Activated naive CD8-positive, alpha-beta T cell treated with anti-CD3 and anti-CD28 coated beads, Interleukin-2, amount 50 U/mL, for 24 hours (primary cell): Measurements from ENCODE around the gene PRADC1.
"Not testable (repeated sequence)": the region's sequence is repeated elsewhere in the genome, so short reads cannot be mapped to it uniquely, and the experiment has no call there.

Source experiments
- ATAC-seq: fragments of 150-1000 bp; cut with Tn5 transposase; one replicate; pipeline ENCODE4 v1.10.0; 2021
- DNase-seq: peaks from one replicate; pipeline ENCODE4 v3.0.0; 2021
- H3K27ac Mint-ChIP-seq: one replicate; pipeline ENCODE4 v1.8.0; 2021; ENCODE audit warnings: mild to moderate bottlenecking, mixed read lengths
- H3K27me3 Mint-ChIP-seq: one replicate; pipeline ENCODE4 v1.8.0; 2021; ENCODE audit warnings: mixed read lengths
- H3K36me3 Mint-ChIP-seq: one replicate; pipeline ENCODE4 v1.8.0; 2021; ENCODE audit warnings: low read depth, mixed read lengths
- H3K4me1 Mint-ChIP-seq: one replicate; pipeline ENCODE4 v1.8.0; 2021; ENCODE audit warnings: mixed read lengths
- H3K4me3 Mint-ChIP-seq: one replicate; pipeline ENCODE4 v1.8.0; 2021; ENCODE audit warnings: mild to moderate bottlenecking, moderate library complexity, mixed read lengths
- H3K9me3 Mint-ChIP-seq: one replicate; pipeline ENCODE4 v1.8.0; 2021; ENCODE audit warnings: mixed read lengths

PRADC1 gene

DNA sequence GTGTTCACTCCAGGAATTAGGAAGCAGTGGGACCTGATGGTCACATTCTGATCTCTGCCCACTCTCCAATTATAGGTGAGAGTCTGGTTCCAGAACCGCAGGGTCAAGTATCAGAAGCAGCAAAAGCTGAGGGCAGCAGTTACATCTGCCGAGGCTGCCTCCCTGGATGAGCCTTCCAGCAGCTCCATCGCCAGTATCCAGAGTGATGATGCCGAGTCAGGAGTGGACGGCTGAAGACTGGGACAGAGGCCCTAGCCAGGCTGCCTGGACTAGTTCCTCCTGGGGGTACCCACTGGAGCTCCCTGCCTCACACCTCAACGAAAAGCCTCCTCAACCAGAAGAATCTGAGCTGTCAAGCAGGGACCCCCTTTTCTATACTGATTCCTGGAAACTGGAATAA, 22.3 kb downstream of the PRADC1 start:
- DNase-seq (no peak), ATAC-seq (no peak)
- no peak overlapping the region for H3K27ac Mint-ChIP-seq
- no peaks in the 10 kb centered on the region for H3K9me3 Mint-ChIP-seq
- H3K36me3 Mint-ChIP-seq, result no peaks in the 10 kb centered on the region
- peaks cover 11% of the 10 kb centered on the region for H3K27me3 Mint-ChIP-seq
- peaks cover 30% of the 10 kb centered on the region for H3K4me1 Mint-ChIP-seq
- no peak overlapping the region for H3K4me3 Mint-ChIP-seq

DNA sequence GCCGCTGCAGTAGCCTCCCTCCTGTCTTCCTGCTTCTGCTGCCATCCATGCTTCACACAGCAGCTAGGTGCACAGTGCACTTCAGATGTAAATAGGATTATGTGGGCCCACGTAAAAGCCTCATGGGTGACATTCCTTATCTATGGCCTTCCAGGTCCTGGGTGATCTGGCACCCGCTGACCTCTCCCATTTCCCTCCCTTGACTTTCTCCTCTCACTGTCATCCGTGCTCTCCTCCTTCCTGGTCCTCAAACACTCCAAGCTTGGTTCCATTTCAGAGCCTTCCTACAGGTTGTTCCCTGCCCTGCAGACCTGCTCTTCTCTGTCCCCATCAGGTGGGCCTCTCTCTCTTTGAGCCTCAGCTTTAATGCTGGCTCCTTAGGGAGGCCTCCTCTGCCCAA, 23.0 kb downstream of the PRADC1 start:
- H3K9me3 Mint-ChIP-seq, result no peaks in the 10 kb centered on the region
- peaks cover 23% of the 10 kb centered on the region for H3K4me1 Mint-ChIP-seq
- H3K36me3 Mint-ChIP-seq, result no peaks in the 10 kb centered on the region
- DNase-seq (no peak), ATAC-seq (no peak)
- no peak overlapping the region for H3K27ac Mint-ChIP-seq
- H3K4me3 Mint-ChIP-seq, result no peak overlapping the region
- H3K27me3 Mint-ChIP-seq, result peaks cover 16% of the 10 kb centered on the region

DNA sequence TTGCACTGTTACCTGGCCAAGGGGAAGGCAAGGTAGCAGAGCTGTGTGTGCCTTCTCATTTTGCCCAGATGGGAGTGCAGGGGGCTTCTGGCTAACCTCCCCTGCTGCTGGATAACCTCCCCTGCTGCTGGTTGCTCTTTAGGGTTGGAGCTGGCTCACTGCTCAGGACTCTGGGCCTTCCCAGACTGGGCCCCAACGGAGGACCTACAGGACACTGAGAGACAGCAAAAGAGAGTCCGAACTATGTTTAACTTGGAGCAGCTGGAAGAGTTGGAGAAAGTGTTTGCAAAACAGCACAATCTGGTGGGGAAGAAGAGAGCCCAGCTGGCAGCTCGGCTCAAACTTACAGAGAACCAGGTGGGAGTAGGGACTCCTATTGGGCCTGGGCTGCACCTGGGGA, 24.8 kb downstream of the PRADC1 start:
- Mint-ChIP-seq H3K27me3 (peaks cover 29% of the 10 kb centered on the region), H3K27ac (no peak overlapping the region), H3K4me1 (peaks cover 10% of the 10 kb centered on the region), H3K4me3 (no peak overlapping the region), H3K9me3 (no peaks in the 10 kb centered on the region), H3K36me3 (no peaks in the 10 kb centered on the region)
- ATAC-seq, result no peak
- DNase-seq, result no peak

DNA sequence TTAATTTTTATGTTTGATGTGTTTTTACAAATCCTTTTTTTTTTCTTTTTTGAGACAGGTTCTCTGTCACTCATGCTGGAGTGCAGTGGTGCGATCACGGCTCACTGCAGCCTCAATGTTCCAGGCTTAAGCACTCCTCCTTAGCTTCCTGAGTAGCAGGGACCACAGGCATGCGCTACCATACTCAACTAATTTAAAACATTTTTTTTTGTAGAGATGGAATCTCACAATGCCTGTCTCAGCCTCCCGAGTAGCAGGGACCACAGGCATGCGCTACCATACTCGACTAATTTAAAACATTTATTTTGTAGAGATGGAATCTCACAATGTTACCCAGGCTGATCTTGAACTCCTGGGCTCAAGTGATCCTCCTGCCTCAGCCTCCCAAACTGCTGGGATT, 27.4 kb downstream of the PRADC1 start:
- Mint-ChIP-seq H3K36me3 (no peaks in the 10 kb centered on the region), H3K4me1 (peaks cover 5% of the 10 kb centered on the region), H3K27me3 (peaks cover 46% of the 10 kb centered on the region), H3K4me3 (no peak overlapping the region), H3K9me3 (no peaks in the 10 kb centered on the region), H3K27ac (no peak overlapping the region)
- ATAC-seq (no peak), DNase-seq (no peak)

DNA sequence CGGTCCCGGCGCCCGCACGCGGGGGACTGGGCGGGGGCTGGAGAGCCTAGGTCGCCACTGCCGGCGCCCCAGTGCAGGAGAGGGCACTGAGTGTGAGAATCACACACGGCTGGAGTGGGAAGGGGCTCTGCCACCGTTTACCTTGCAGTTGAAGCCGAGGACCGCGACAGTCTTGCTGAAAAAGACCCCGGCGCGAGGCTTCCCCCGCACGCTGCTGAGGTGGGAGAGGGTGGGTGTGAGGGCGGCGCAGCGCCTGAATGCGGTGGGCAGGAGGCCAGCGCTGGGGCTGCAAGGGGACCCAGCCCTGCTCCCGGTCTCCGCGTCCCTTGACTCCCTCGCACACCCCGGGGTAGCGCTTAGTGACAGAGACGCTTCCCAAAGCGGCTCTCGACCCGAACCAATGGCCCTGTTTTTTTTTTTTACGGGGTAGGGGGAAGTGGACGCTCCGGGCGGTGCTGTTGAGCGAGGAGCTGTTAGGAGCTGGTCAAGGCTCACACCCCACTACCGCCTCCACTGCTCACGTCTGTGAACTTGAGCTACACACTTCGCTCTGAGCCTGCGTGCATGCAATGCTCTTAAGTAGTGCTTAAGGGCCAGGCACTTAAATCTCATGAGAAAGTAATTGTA, 29.9 kb downstream of the PRADC1 start:
- peaks cover 5% of the 10 kb centered on the region for H3K4me1 Mint-ChIP-seq
- H3K27ac Mint-ChIP-seq, result no peak overlapping the region
- no peaks in the 10 kb centered on the region for H3K36me3 Mint-ChIP-seq
- ATAC-seq (no peak), DNase-seq (no peak)
- H3K9me3 Mint-ChIP-seq, result no peaks in the 10 kb centered on the region
- peaks cover 55% of the 10 kb centered on the region for H3K27me3 Mint-ChIP-seq
- H3K4me3 Mint-ChIP-seq, result no peak overlapping the region

DNA sequence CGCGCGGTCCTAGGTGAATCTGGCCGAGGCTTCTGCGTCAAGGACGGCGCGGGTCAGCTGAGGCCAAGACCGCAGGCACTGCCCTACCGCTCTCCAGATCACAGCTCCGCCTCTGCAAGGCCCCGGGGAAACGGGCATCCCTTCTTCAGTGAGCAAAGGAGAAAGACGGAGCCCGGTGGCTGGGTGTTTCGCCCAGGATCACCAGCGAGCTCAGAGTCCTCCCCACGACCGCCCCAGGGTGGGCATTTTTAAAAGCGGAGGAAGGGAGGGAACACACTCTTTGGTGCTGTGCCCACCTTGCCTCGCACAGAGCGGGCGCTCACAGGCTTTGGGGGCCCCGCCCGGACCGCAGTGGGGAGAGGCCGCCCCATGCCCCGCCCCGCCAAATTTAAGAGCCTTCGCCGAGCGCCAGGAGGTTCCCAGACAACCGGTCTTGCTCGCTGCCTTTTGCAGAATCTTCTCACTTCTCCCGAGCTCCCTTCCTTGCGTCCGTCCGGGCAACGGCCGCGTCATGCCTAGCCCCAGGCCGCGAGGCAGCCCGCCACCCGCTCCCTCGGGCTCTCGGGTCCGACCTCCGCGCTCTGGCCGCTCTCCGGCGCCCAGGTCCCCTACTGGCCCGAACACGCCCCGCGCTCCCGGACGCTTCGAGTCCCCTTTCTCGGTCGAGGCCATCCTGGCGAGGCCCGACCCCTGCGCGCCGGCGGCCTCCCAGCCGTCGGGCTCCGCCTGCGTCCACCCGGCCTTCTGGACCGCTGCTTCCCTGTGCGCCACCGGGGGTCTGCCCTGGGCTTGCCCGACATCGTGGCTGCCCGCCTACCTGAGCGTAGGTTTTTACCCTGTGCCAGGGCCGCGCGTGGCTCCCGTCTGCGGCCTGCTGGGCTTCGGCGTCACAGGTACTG, 30.6 kb downstream of the PRADC1 start, which contains the start of gene NOTO:
TSS of gene NOTO (plus strand) at position 419 of the 899 bp plus-strand sequence. CDS start at position 512, 93 bp downstream.
- no peak within 1 kb of the TSS for H3K27ac Mint-ChIP-seq
- peaks cover 57% of the 10 kb centered on the region for H3K27me3 Mint-ChIP-seq
- peaks cover 5% of the 10 kb centered on the region for H3K4me1 Mint-ChIP-seq

DNA sequence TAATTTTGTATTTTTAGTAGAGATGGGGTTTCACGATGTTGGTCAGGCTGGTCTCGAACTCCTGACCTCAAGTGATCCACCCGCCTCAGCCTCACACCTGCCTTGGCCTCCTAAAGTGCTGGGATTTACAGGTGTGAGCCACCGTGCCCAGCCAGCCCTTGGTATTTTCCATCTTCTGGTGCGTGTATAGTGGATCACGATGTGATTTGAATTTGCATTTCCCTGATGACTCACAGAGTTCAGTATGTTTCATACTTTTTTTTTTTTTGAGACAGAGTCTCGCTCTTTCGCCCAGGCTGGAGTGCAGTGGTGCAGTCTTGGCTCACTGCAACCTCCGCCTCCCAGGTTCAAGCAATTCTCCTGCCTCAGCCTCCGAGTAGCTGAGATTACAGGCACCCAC, 32.8 kb downstream of the PRADC1 start:
- H3K27ac Mint-ChIP-seq, DNase-seq, H3K9me3 Mint-ChIP-seq, H3K4me3 Mint-ChIP-seq, H3K4me1 Mint-ChIP-seq, H3K36me3 Mint-ChIP-seq: not testable (repeated sequence)
- peaks cover 55% of the 10 kb centered on the region for H3K27me3 Mint-ChIP-seq
- ATAC-seq, result peak; percentile 35

More for the DNA sequence above, 30.6 kb downstream of the PRADC1 start, which contains the start of gene NOTO:
- H3K9me3 Mint-ChIP-seq, result no peaks in the 10 kb centered on the region
- DNase-seq (no peak), ATAC-seq (peak; percentile 37)
- H3K36me3 Mint-ChIP-seq, result no peaks in the 10 kb centered on the region
- H3K4me3 Mint-ChIP-seq, result no peak within 1 kb of the TSS

DNA sequence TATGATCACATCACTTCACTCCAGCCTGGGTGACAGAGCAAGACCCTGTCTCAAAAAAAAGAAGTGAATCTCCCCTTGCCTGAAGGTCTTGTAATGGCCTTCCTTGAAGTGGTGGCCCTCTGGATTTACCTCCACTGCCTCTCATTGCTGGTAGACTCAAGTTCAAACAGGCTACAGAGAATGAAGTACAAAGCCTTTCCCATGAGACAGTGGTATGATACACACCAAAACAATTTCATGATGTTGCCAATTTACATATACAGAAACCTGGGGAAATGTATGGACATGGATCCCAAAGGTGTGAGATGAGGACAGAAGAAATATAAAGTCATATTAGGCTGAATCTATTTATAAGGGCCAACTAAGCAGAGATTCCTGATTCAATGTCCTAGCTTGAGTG, 35.5 kb downstream of the PRADC1 start:
- ATAC-seq (no peak), DNase-seq (no peak)
- peaks cover 36% of the 10 kb centered on the region for H3K27me3 Mint-ChIP-seq
- H3K4me3 Mint-ChIP-seq, result no peak overlapping the region
- no peak overlapping the region for H3K27ac Mint-ChIP-seq
- H3K4me1 Mint-ChIP-seq, result peaks cover 5% of the 10 kb centered on the region
- no peaks in the 10 kb centered on the region for H3K36me3 Mint-ChIP-seq
- no peaks in the 10 kb centered on the region for H3K9me3 Mint-ChIP-seq

DNA sequence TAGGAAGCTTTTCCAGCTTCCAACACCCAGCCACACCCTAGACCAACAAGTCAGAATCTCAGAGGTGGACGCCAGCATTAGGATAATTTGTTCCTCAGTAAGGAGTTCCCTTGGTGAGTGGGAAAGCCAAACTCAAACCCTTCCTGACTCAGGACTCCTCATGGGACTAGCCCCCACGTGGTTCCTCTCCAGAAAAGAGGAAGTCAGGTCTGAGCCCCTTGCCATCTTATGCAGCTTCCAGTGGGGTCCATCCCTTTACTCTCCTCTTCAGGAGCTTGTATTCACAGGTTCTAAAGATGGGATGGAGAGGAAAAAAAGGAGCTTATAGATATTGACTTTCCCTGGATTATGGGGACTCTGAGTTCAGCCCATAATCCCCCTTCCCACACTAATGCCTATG, 45.5 kb downstream of the PRADC1 start:
- Mint-ChIP-seq H3K36me3 (peaks cover 2% of the 10 kb centered on the region), H3K4me1 (no peaks in the 10 kb centered on the region), H3K9me3 (peaks cover 4% of the 10 kb centered on the region), H3K27ac (no peak overlapping the region), H3K27me3 (peaks cover 16% of the 10 kb centered on the region), H3K4me3 (no peak overlapping the region)
- ATAC-seq (no peak), DNase-seq (no peak)

DNA sequence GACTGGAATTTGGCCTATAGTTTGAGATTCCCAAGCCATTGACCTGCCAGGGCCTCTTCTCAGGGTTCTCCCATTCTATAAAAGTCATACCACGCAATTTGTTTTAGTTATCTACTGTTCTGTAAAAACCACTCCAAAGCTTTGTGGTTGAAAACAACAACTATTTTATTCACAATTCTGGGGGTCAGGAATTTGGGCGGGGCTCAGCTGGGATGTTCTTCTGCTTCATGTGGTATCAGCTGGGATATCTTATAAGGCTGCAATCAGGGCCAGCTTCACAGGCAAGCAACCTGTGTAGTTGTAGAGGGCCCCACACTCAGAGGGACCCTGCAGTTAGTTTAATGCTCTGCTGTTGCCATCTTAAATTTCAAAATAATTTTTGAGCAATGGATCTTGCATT, 47.1 kb downstream of the PRADC1 start:
- Mint-ChIP-seq H3K36me3 (peaks cover 2% of the 10 kb centered on the region), H3K9me3 (peaks cover 4% of the 10 kb centered on the region), H3K27ac (no peak overlapping the region), H3K4me3 (no peak overlapping the region), H3K27me3 (peaks cover 17% of the 10 kb centered on the region), H3K4me1 (no peaks in the 10 kb centered on the region)
- DNase-seq, result no peak
- no peak for ATAC-seq
